IMR-90 (cell line): ENCODE data around the gene TNF. TPM values are rescaled to one million over a fixed set of nuclear protein-coding genes. Genes with fewer than 3 reads are reported as not detected.

Experiments
- ATAC-seq: fragments of 200-7000 bp; cut with Tn5 transposase; 2 replicates; pipeline ENCODE4 v1.9.1; 2020; ENCODE audit warnings: low read depth, mild to moderate bottlenecking, moderate library complexity
- BruUV-seq: library from RNA; stranded (reverse); fragments of 400-500 nt; replicated peaks from 2 replicates; lab custom pipeline; 2021; lab: Mats Ljungman, UMichigan
- CTCF ChIA-PET: fragments of 300-600 bp; formaldehyde crosslinking; extraction: SDS; loops from one replicate; lab custom pipeline; 2021; ENCODE audit warnings: antibody characterized with exemption; lab: Yijun Ruan, JAX
- POLR2A ChIA-PET: fragments of 300-600 bp; sonication (Branson Sonifier 250); formaldehyde crosslinking; loops from one replicate; lab custom pipeline; 2022; ENCODE audit warnings: antibody characterized with exemption; ENCODE audit not compliant: unreplicated experiment; lab: Charles Lee
- DNase-seq: peaks from one replicate; pipeline ENCODE4 v3.0.0; 2013
- H2AFZ ChIP-seq: replicated peaks from 2 replicates; pipeline ENCODE3; 2013; ENCODE audit warnings: low read length, mild to moderate bottlenecking; ENCODE audit not compliant: poor library complexity
- H2AK5ac ChIP-seq: 2 replicates; pipeline ENCODE4 v1.6.1; 2013; ENCODE audit warnings: low read depth, low read length, inconsistent platforms
- H2AK9ac ChIP-seq: replicated peaks from 2 replicates; pipeline ENCODE3; 2013; ENCODE audit warnings: mild to moderate bottlenecking, low read depth, low read length, moderate library complexity; ENCODE audit not compliant: poor library complexity
- H2BK120ac ChIP-seq: 2 replicates; pipeline ENCODE4 v1.6.1; 2013; ENCODE audit warnings: low read depth, low read length, inconsistent platforms
- H2BK15ac ChIP-seq: 3 replicates; pipeline ENCODE4 v1.6.1; 2013; ENCODE audit warnings: low read depth, low read length, inconsistent platforms
- H2BK20ac ChIP-seq: 2 replicates; pipeline ENCODE4 v1.6.1; 2013; ENCODE audit warnings: low read depth, mild to moderate bottlenecking, inconsistent platforms, low read length, moderate library complexity
- H2BK5ac ChIP-seq: 2 replicates; pipeline ENCODE4 v1.6.1; 2013; ENCODE audit warnings: mild to moderate bottlenecking, low read depth, low read length, inconsistent platforms; ENCODE audit not compliant: poor library complexity, severe bottlenecking
- H3K14ac ChIP-seq: replicated peaks from 2 replicates; pipeline ENCODE4 v1.6.1; 2013; ENCODE audit warnings: low read depth, low read length, inconsistent platforms
- H3K18ac ChIP-seq: 2 replicates; pipeline ENCODE4 v1.6.1; 2013; ENCODE audit warnings: low read depth, low read length, control low read depth
- H3K23ac ChIP-seq: 2 replicates; pipeline ENCODE4 v1.6.1; 2013; ENCODE audit warnings: low read depth, low read length, inconsistent platforms
- H3K27ac ChIP-seq: 2 replicates; pipeline ENCODE4 v1.5.1; 2013; ENCODE audit warnings: mild to moderate bottlenecking, control low read depth, low read length; ENCODE audit not compliant: insufficient read depth
- H3K27me3 ChIP-seq: 2 replicates; pipeline ENCODE4 v1.6.1; 2013; ENCODE audit warnings: low read length; ENCODE audit not compliant: control insufficient read depth, insufficient read depth
- H3K36me3 ChIP-seq: 2 replicates; pipeline ENCODE4 v1.6.1; 2013; ENCODE audit warnings: low read length, mixed read lengths; ENCODE audit not compliant: control insufficient read depth, insufficient read depth
- H3K4ac ChIP-seq: 2 replicates; pipeline ENCODE4 v1.6.1; 2013; ENCODE audit warnings: low read depth, low read length, inconsistent platforms
- H3K4me1 ChIP-seq: 2 replicates; pipeline ENCODE4 v1.6.1; 2013; ENCODE audit warnings: low read length, mixed read lengths; ENCODE audit not compliant: control insufficient read depth, insufficient read depth
- H3K4me2 ChIP-seq: 2 replicates; pipeline ENCODE4 v1.6.1; 2013; ENCODE audit warnings: low read depth, mild to moderate bottlenecking, control low read depth, low read length, moderate library complexity
- H3K4me3 ChIP-seq: 2 replicates; pipeline ENCODE4 v1.5.1; 2013; ENCODE audit warnings: low read depth, mild to moderate bottlenecking, control low read depth, low read length, moderate library complexity; ENCODE audit not compliant: insufficient read depth
- H3K56ac ChIP-seq: 2 replicates; pipeline ENCODE4 v1.6.1; 2013; ENCODE audit warnings: low read length, inconsistent platforms; ENCODE audit not compliant: insufficient read depth; ENCODE audit errors: extremely low read depth
- H3K79me1 ChIP-seq, 2 experiments: 2 replicates each; pipeline ENCODE4 v1.6.1; 2013; ENCODE audit warnings: low read length in 2 of 2, inconsistent platforms in 1 of 2, low read depth in 1 of 2
- H3K9ac ChIP-seq: 2 replicates; pipeline ENCODE4 v1.6.1; 2013; ENCODE audit warnings: low read depth, low read length, control low read depth
- H3K9me1 ChIP-seq: 2 replicates; pipeline ENCODE4 v1.6.1; 2013; ENCODE audit warnings: low read length, inconsistent platforms; ENCODE audit not compliant: insufficient read depth
- H3K9me3 ChIP-seq: 2 replicates; pipeline ENCODE4 v1.6.1; 2013; ENCODE audit warnings: low read length; ENCODE audit not compliant: control insufficient read depth, insufficient read depth
- H4K20me1 ChIP-seq: 2 replicates; pipeline ENCODE4 v1.6.1; 2013; ENCODE audit warnings: low read length, inconsistent platforms; ENCODE audit not compliant: insufficient read depth
- H4K5ac ChIP-seq: 2 replicates; pipeline ENCODE4 v1.6.1; 2013; ENCODE audit warnings: mild to moderate bottlenecking, low read depth, low read length, control low read depth
- H4K8ac ChIP-seq, 2 experiments: 2 replicates each; pipeline ENCODE4 v1.6.1; 2013; ENCODE audit warnings: low read depth in 2 of 2, low read length in 2 of 2, control low read depth in 1 of 2, inconsistent platforms in 1 of 2
- H4K91ac ChIP-seq: 2 replicates; pipeline ENCODE4 v1.6.1; 2013; ENCODE audit warnings: low read depth, low read length, inconsistent platforms; ENCODE audit not compliant: insufficient read depth
- MAFK ChIP-seq: IDR thresholded peaks from 2 replicates; pipeline ENCODE4 v1.6.1; 2012; ENCODE audit warnings: low read depth, low read length, improper control_type of control experiment
- NFE2L2 ChIP-seq: fragments of 150-350 bp; IDR thresholded peaks from 2 replicates; pipeline ENCODE4 v1.6.1; 2016; ENCODE audit warnings: low read depth, mild to moderate bottlenecking, low read length
- RAD21 ChIP-seq: IDR thresholded peaks from 2 replicates; pipeline ENCODE4 v1.6.1; 2012; ENCODE audit warnings: low read length, improper control_type of control experiment
- RFX5 ChIP-seq: IDR thresholded peaks from 2 replicates; pipeline ENCODE4 v1.8.0; 2012; ENCODE audit warnings: low read depth, mild to moderate bottlenecking, low read length, moderate library complexity
- WGBS, 2 experiments: methylation state at CpG; one replicate each; pipeline versions ENCODE4 v1.1.5 to v1.1.7; 2013; ENCODE audit warnings: missing lambda C conversion rate in 2 of 2; ENCODE audit not compliant: insufficient read length in 1 of 2; ENCODE audit errors: extremely low coverage in 2 of 2; 5-methylcytosine and 5-hydroxymethylcytosine counted together
- dilution Hi-C: fragments of 300-500 bp; cut with HindIII; formaldehyde crosslinking; loops from one replicate; pipeline ENCODE4 v1.14.3; 2018; ENCODE audit warnings: low sequenced_read_pairs; ENCODE audit not compliant: unreplicated experiment
- in situ Hi-C: fragments of 300-500 bp; cut with MboI; formaldehyde crosslinking; loops from 3 replicates; pipeline ENCODE4 v1.14.3; 2019; ENCODE audit warnings: low sequenced_read_pairs, inconsistent platforms, mixed read lengths
- intact Hi-C: fragments of 100-400 bp; cut with micrococcal nuclease; formaldehyde crosslinking; loops from 2 replicates; pipeline ENCODE4 v1.10.0; 2022
- polyA plus RNA-seq, 3 experiments: library from polyadenylated mRNA; depleted of rRNA; stranded (reverse); fragments of >200 nt; gene quantifications; 2 replicates each; pipeline ENCODE4 v1.2.3, GENCODE V29; 2012; ENCODE audit warnings: low replicate concordance in 1 of 3
- total RNA-seq: library from RNA; depleted of rRNA; stranded (reverse); fragments of >200 nt; gene quantifications from 2 replicates; pipeline ENCODE4 v1.2.3, GENCODE V29; 2012

The TNF gene
- total and polyA plus RNA-seq, 2 of the 4 experiments (the other 2 are of a cell fraction), result not detected

- Histone ChIP-seq H3K9me3 (no peaks in the 10 kb centered on the region), H3K27ac (no peak overlapping the region), H2BK15ac (no peak overlapping the region), H3K56ac (no peak overlapping the region), H3K4me3 (no peak overlapping the region), H4K5ac (no peak overlapping the region), H2AK9ac (no peak overlapping the region), H3K4me2 (no peak overlapping the region), H3K9ac (no peak overlapping the region), H2AFZ (no peak overlapping the region), H3K27me3 (no peaks in the 10 kb centered on the region), H2AK5ac (no peak overlapping the region), H3K4me1 (peaks cover 18% of the 10 kb centered on the region), H2BK20ac (no peak overlapping the region), H3K36me3 (peaks cover 34% of the 10 kb centered on the region), H3K9me1 (peaks cover 18% of the 10 kb centered on the region; the same call in 1 of the 2 replicates), H3K23ac (no peak overlapping the region), H4K20me1 (no peaks in the 10 kb centered on the region), H4K91ac (no peak overlapping the region), H2BK120ac (no peak overlapping the region), H3K79me1 (peaks cover 12 to 26% of the 10 kb centered on the region in 2 experiments), H3K4ac (no peak overlapping the region), H2BK5ac (no peak overlapping the region), H4K8ac (no peak overlapping the region), H3K14ac (no peak overlapping the region), H3K18ac (no peak overlapping the region)
- TF ChIP-seq RFX5 (no peak), RAD21 (no peak), NFE2L2 (no peak), MAFK (no peak)
- CTCF ChIA-PET, result no interaction called here
- dilution Hi-C loops, result no loop called here
- in situ Hi-C loops, result no loop called here
- no TSS peak for BruUV-seq
- no CpG with 5 or more reads among the region's 3 CpGs for WGBS, 2 experiments
- POLR2A ChIA-PET, result no interaction called here
- intact Hi-C loops, result no loop called here
- ATAC-seq (no peak), DNase-seq (no peak)
Observed at GRCh38 chr6:31556307-31556706, 19.1 kb upstream of the TNF start.
